AG04450 (cell line): ENCODE results near the gene TPM4. TPM values are rescaled to one million over a fixed set of nuclear protein-coding genes. Genes with fewer than 3 reads are reported as not detected.
A peak's percentile ranks its signal among the peaks of the same experiment; 100 is the strongest.
"Not testable (repeated sequence)": the region's sequence is repeated elsewhere in the genome, so short reads cannot be mapped to it uniquely, and the experiment has no call there.

Source experiments
- CTCF ChIA-PET: fragments of 300-600, 350-600 bp; formaldehyde crosslinking; extraction: SDS; loops from one replicate; lab custom pipeline; 2022; ENCODE audit warnings: antibody characterized with exemption, inconsistent platforms; lab: Charles Lee
- POLR2A ChIA-PET: fragments of 350-600 bp; formaldehyde crosslinking; extraction: SDS; loops from one replicate; lab custom pipeline; 2021; ENCODE audit warnings: antibody characterized with exemption, inconsistent platforms; lab: Yijun Ruan, JAX
- DNase-seq: peaks from one replicate; pipeline ENCODE4 v3.0.0-alpha.2; 2011; ENCODE audit warnings: low read depth, low spot score
- H3K27ac ChIP-seq: one replicate; pipeline ENCODE4 v1.5.1; 2012; ENCODE audit warnings: low read depth, low read length, control low read depth
- H3K27me3 ChIP-seq: one replicate; pipeline ENCODE4 v1.6.0; 2012; ENCODE audit warnings: low read length; ENCODE audit not compliant: control insufficient read depth, insufficient read depth
- H3K4me3 ChIP-seq: 2 replicates; pipeline ENCODE4 v1.5.1; 2011; ENCODE audit warnings: mild to moderate bottlenecking, low read depth, low read length, control low read depth
- H3K9me3 ChIP-seq: 2 replicates; pipeline ENCODE4 v1.5.1; 2012; ENCODE audit warnings: low read length; ENCODE audit not compliant: control insufficient read depth, insufficient read depth
- CTCF ChIP-seq: IDR thresholded peaks from 2 replicates; pipeline ENCODE4 v1.5.1; 2011; ENCODE audit warnings: low read depth, low read length, control low read depth, inconsistent platforms
- polyA plus RNA-seq: library from polyadenylated mRNA; depleted of rRNA; stranded (reverse); fragments of >200 nt; gene quantifications from 2 replicates; pipeline ENCODE4 v1.2.3, GENCODE V29; 2011

Gene TPM4
- polyA plus RNA-seq, 1 experiment, result 2,058 TPM

GRCh38 chr19:16077984-16078758, 1.9 kb downstream of the TPM4 start:
- Histone ChIP-seq H3K27me3 (no peaks in the 10 kb centered on the region), H3K27ac (peak overlapping the region; percentile 100), H3K4me3 (peak overlapping the region; percentile 89), H3K9me3 (no peaks in the 10 kb centered on the region; the same call in 1 of the 2 replicates)
- no peak for DNase-seq
- CTCF ChIA-PET, result interaction anchor here (1.2 to 1.4 kb wide), 2 partner anchors 33 to 37 kb away, joined by 5 to 8 read pairs; no protein-coding TSS in a partner anchor
- TF ChIP-seq CTCF, result no peak
- POLR2A ChIA-PET, result interaction anchor here (0.5 to 4.1 kb wide), 11 partner anchors 8 to 962 kb away, joined by 3 to 52 read pairs (median 6); partner anchors contain the start of genes FAM32A and KLF2

- no peaks in the 10 kb centered on the region for H3K27me3 ChIP-seq
- H3K4me3 ChIP-seq, result peak overlapping the region; percentile 89
- H3K27ac ChIP-seq, result peak overlapping the region; percentile 100
- ChIA-PET POLR2A (interaction anchor here (0.5 to 4.1 kb wide), 9 partner anchors 7 to 963 kb away, joined by 3 to 52 read pairs (median 7); partner anchors contain the start of gene FAM32A), CTCF (interaction anchor here (1.4 kb wide), 1 partner anchor 32 kb away, joined by 5 read pairs; no protein-coding TSS in a partner anchor)
- no peak for TF ChIP-seq CTCF
- DNase-seq, result peak; percentile 95
- no peaks in the 10 kb centered on the region; the same call in 1 of the 2 replicates for H3K9me3 ChIP-seq
Measured at GRCh38 chr19:16078759-16079707, 2.7 kb downstream of the TPM4 start.

- H3K4me3 ChIP-seq, result no peak overlapping the region
- H3K27me3 ChIP-seq, result no peaks in the 10 kb centered on the region
- ChIA-PET CTCF (interaction anchor here (1.0 kb wide), 2 partner anchors 27 to 43 kb away, joined by 3 to 6 read pairs; no protein-coding TSS in a partner anchor), POLR2A (interaction anchor here (1.0 to 3.6 kb wide), 6 partner anchors 9 to 113 kb away, joined by 3 to 30 read pairs (median 6); partner anchors contain the start of gene TPM4)
- H3K9me3 ChIP-seq, result no peaks in the 10 kb centered on the region
- no peak for TF ChIP-seq CTCF
- DNase-seq, result no peak
- peak overlapping the region; percentile 22 for H3K27ac ChIP-seq
Measured at GRCh38 chr19:16084067-16084685, 7.9 kb downstream of the TPM4 start.

GRCh38 chr19:16085115-16085514, 8.8 kb downstream of the TPM4 start:
- ChIA-PET CTCF (interaction anchor here (1.0 to 1.1 kb wide), 2 partner anchors 10 to 26 kb away, joined by 4 to 6 read pairs; no protein-coding TSS in a partner anchor), POLR2A (interaction anchor here (1.0 to 3.6 kb wide), 4 partner anchors 10 to 21 kb away, joined by 4 to 30 read pairs (median 14); partner anchors contain the start of gene TPM4)
- no peak for TF ChIP-seq CTCF
- no peak overlapping the region for H3K4me3 ChIP-seq
- no peak for DNase-seq
- no peaks in the 10 kb centered on the region for H3K9me3 ChIP-seq
- H3K27me3 ChIP-seq, result no peaks in the 10 kb centered on the region
- H3K27ac ChIP-seq, result peak overlapping the region; percentile 61

GRCh38 chr19:16087404-16087803, 11.1 kb downstream of the TPM4 start:
- H3K4me3 ChIP-seq, H3K27ac ChIP-seq, DNase-seq, H3K27me3 ChIP-seq, H3K9me3 ChIP-seq: not testable (repeated sequence)
- ChIA-PET CTCF (interaction anchor here (1.1 kb wide), 1 partner anchor 46 kb away, joined by 6 read pairs; no protein-coding TSS in a partner anchor), POLR2A (interaction anchor here (0.9 to 3.6 kb wide), 4 partner anchors 9 to 62 kb away, joined by 3 to 30 read pairs (median 6); partner anchors contain the start of gene TPM4)
